CD4-positive, alpha-beta T cell treated with Interferon alpha-2 for 1 hour (primary cell): Measurements from ENCODE around the gene VWA8.

ENCODE experiments used
- DNase-seq, 2 donors: peaks; one replicate each; pipeline ENCODE4 v3.0.0-alpha.2; 2020 to 2022

Gene VWA8

DNA sequence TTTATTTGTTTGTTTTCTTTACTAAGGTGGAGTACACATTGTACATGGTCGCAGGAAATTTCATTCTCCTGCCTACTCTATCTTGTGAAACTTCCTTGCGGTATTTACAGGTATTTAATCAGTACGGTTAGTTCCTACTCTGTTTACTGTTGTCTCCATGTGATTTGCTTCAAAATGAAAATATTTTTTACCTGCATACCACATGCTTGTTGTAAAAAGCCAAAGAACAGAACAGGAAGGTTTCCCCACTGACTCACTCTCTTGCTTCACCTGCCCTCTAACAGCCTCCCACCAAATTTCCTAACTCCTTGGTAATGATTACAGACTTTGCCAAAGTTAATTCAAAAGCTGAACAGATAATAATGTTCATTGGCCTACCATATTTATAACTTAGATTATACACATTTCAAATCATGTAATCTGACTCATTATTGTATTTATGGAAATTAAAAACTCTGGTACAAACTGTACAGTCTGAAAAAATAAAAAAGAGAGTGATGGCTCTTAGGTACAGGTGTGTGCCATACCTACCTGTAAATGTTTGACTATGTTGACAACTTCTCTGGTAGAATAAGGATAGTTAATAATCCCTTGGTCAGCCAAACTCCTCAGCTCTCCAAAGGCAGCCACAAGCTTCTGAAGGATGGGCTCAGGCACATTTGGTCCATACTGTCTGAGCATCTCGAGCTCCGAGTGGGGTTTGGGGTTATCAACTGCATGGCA lies 239.9 kb downstream of the VWA8 start:
- DNase-seq: no peak

DNA sequence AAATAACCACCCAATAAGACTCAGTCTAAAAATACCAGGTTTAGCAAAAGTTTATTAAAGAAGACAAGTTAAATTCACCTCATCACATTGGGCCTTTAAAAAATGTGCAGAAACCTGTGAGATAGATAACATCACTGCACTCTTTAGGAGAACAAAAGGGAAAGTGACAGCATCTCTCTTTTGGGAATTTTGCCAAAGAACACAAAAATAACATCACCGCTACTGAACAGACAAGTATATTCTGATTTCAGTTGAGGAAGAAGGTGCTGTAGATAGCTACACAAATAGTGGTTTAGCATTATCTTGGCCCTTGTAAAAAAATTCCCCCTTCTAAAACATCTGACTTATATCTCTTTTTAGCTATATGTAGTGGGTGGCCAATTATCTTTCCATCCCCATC lies 244.7 kb downstream of the VWA8 start:
- DNase-seq: no peak

DNA sequence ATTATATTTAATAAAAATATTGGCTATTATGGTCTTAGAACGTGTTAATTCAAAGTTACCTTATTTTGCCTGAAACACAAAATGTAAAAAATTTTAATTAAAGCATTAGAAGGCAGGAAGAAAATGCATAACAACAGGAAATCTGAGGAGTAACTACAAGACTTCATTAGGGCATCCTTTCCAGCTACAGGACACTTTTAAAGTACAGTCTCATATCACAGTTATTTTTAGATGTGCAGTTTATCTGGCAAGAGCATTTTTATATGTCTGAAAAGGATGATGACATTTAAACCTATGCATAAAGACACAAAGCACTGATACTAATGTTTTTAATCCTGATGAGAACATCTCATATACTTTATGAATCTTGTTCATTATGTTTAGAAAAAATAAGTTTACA lies 247.5 kb downstream of the VWA8 start:
- DNase-seq: no peak

DNA sequence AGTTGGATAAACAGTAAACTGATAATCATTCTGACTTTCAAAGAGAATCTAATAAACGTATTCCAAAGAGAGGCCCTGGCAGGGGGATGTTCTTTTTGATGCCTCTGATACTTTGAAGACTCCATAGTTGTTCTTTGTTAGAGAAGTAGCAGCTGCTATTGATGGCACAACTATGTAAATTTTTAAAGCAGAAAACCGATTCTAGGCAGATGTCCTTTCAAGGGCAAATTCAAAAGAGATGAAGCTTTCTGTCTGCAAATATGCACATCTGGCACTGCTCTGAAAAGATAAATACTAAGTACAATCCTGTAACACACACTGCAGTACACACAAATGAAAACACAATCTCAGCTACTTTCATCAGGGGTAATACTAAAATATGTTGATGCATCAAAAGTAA lies 250.1 kb downstream of the VWA8 start:
- DNase-seq: no peak

DNA sequence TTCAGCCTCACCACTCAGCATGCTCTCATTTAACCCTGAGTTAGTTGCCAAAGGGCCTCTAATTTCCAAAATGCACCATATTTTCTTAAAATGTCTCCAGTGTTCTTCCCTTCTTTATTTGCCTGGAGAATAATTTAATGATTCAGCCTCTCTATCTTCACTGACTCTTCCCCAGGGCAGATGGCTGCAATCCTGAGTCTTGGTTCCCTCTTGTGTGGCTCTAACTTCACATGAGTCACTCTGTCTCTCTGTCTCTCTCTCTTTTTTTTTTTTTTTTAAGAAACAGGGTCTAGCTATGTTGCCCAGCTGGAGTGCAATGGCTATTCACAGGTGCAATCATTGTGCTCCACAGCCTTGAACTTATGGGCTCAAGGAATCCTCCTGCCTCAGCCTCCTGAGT lies 251.4 kb downstream of the VWA8 start:
- no peak for DNase-seq

DNA sequence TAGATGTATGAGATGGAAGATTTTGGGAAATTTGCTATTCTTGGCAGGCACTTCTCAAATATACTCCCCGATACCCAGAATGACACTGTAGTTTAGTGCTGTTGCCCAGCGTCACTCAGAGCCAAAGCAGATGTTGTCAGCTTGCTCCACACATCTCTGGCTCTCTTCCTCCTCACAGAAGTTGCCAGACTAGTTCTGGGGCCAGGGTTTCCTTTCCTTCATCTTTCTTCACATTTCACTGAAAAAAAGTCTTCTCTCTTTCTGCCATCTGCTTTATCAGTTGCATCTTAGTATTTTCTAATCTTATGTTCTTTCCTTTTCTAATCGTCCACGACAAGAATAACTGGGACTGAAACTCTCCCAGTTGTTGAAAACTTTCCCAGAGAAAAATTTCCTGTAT lies 252.2 kb downstream of the VWA8 start:
- no peak for DNase-seq

DNA sequence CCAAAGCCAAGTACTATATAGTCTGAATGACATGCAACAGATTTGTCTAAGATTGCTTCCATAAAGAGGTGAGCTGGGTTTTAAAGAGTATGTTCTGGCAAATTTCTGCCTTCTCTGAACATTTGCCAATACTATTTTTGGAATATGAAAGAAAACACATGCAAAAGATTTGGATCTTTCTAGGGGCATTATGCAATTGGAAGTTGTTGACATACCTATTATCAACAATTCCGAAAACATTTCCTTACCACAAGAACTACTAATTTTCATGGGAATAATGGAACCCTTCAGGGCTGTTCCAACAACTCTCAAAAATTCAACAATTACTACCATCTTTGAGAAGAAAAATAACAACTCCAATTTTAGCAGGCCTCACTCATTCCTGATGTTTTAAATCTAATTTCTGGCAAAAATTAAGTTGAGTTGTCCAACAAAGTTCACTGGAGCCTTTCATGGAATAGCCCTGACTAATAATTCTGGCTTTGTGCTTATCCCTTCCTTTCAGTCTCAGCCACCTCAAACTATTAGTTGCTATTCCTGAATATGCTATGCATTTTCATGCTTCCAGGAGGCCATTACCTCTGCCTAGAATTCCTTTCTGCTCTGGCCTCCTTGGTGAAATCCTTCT lies 253.6 kb downstream of the VWA8 start:
- DNase-seq: no peak

DNA sequence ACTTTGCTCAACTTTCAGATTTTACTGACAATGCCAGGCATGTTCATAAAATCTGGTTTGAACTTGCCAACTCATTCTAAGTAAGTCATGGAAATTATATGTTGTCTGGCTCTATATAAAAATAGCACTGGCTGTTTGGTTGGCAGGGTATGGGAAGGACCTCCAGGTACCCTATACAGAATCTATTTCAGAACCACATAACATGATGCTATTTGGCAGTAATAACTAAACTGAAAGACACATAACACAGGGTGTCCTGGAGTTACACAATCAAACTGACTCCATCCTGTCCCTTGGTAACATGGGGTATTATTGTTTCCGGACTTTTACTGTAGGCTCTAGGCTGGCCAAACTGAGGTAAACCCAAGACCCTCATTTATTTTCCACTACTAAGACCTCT lies 254.8 kb downstream of the VWA8 start:
- DNase-seq: no peak

DNA sequence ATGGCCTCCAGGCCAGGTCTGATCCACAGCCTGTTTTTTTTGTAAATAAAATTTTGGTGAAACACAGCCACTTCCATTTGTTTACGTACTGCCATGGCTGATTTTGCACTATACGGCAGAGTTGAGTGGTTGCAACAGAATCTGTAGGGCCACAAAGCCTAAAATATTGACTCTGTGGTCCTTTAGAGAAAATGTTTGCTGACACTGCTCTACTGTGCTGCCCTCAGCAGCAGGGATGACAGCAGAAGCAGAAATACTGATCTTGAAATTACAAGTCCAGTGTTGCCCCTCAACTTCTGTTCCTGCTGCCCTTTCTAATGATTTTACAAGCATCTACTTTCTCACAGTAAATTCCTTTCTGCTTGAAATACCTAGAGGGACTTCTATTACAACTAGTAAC lies 258.4 kb downstream of the VWA8 start:
- no peak for DNase-seq

DNA sequence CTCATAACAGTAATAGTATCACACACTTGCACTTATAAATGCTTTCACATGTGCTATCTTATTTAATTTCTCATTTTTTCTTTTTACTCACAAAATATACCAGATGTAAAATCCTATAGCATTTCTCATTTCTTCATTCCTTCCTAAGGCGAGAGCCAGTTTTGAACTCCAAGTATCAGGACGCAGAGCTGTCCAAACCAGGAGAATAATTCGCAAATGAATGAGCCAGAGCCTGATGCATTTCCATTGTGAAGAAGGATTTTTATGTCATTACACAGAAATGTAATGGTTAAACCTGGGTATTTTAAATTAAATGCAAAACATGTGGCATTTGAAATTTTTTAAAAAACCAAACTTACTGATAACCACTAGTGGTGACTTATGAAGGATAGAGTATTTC lies 259.2 kb downstream of the VWA8 start:
- no peak for DNase-seq

DNA sequence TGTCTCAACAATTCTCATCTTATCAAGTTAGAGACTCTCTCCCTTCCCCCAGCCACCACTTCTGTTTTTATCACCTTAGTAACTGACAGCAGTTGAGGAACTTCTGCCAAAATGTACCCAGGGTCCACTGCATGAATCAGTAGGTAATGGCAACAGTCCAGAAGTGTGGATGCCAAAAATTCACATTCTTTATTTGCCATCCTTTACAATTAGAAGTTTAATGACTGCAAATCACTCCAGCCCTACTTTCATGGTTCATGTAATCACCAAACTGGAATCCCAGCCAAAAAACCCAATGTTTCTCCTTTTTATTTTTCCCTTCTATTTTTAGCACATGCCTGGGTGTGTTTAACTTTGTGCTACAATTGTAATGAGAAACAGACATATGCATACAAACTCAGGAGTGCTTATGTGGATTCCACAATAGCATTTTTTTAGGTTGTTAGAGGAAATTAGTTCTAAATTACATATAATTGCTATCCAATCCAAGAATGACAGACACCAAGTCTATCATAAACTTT lies 260.1 kb downstream of the VWA8 start:
- DNase-seq: no peak

DNA sequence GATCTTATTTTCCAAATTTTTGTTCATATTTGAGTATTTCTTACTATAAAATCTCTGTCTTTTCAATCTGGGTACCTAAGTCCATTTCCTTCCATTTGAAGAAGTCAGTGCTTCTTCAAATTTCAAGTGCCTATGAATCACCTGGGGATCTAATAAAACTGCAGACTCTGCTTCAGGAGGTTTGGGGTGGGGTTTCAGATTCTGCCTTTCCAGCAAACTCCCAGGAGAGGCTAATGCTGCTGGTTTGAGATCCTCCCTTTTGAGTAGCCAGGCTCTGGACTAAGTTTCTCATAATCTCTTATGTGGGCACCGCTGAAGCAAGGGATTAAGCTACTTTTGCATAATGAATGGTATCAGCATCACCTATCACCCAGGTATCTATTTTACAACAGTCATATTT lies 261.1 kb downstream of the VWA8 start:
- no peak for DNase-seq

DNA sequence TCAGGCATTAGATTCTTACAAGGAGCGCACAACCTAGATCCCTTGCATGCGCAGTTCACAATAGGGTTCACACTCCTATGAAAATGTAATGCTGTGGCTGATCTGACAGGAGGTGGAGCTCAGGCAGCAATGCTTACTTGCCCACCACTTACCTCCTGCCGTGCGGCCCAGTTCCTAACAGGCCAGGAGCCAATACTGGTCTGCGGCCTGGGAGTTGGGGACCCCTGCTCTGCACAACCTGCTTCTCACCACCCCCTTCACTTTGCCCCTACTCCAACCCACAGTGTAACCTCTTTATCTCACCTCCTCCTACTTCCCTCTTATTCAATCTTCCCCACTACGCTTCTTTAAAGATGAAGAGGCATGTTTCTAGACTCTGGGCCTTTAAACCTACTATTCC lies 263.3 kb downstream of the VWA8 start:
- no peak for DNase-seq

DNA sequence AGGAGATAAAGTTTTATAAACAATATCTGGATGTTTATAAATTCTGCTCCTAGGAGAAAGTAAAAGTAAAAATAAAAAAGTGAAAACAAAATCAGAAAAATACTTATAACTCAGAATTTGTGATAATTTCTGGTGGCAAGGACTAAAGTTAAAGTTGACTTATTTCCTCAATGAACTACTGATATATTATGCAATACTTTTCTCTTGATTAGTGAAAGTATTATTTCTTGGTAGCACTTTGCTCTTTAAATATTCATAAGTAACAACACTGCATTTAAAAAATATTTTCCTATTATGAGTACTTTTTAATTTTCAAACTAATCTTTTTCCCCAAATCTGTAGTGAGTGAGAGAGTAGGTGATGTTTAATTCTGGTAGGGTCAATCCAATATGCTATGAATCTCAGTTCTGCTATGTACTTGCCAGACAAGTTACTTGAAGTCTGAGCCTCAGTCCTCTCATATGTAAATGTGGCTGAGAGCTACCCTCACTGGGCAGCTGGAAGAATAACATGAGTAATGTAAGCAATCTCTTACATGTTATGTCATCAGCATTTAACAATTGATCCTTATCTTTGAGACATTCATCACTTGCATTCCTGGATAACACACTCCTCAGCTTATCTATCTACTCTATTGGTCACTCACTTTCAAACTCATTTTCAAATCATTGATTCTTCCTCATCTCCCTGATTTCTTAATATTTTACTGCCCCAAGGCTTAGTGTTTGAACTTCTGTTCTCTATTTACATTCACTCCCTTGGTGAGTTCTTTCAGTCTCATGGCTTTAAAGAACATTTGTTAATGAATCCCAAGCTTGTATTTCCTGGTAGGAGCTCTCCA lies 264.5 kb downstream of the VWA8 start:
- DNase-seq: no peak

DNA sequence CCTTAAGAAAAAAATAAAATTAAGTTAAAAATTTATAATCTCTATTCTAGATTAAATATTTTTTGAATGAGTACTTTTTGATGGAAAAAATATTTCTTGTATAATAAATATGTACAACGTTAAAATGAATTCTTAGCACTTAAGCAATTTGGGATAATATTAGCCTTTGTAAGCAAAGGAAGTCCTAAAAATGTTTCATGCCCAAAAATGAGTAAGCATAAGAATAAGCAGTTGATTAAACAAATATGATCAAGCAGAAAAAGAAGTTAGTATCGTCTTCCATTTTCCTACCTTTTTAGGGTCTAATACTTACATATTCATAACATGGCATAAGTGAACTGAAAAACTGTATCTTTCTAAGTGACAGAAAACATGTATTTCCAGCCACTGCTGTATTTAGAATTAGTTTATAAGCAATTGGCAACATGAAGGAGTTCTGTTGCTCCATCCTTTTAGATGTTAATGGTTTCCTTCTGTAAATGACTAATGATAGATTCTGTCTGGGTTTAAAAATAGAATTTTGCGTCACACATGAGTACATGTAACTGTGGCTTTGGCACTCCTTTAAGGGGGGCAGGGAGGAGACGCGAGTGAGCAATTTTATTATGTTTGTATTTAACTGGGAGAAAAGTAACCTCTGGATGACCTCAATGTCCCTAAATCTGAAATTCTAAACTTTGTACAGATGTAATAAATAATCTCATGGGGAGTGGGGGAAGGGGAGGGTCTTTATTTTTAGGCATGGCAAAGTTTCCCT lies 266.2 kb downstream of the VWA8 start:
- DNase-seq: peak; percentile 0 to 5

DNA sequence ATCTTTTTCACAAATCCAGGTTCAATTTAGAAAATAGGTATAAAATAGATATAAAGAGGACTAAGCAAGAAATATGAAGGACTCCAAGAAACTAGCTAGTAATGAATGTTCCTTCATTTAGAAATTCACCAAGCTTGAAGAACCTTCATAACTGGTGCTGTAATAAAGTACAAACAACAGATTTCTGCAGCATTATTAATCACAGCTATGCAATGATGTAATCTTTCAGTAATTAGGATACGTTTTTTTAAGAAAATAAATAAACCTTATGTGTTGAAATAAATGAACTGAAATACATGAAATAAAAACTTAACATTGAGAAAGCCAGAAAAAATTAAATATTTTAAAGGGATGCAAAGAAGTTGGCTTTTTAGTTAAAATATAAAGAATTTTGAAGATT lies 267.5 kb downstream of the VWA8 start:
- DNase-seq: no peak

DNA sequence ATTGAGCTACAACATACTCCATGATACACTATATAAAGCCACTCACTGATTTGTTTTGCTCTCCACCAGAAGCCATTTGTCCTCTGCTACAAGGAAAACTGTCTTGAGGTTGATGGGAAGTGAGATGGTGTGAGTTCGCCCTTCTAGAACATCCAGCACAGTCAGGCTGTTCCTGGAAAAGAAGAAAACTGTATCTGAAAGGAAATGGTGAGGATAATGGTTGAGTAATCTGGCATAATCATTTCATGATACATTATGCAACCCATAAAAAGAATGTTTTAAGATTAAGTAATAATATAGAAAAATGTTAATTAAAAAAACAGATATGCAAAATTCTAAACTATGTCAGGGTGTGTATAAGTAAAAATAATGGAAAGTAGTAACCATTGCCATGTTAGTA lies 269.6 kb downstream of the VWA8 start:
- DNase-seq: no peak

DNA sequence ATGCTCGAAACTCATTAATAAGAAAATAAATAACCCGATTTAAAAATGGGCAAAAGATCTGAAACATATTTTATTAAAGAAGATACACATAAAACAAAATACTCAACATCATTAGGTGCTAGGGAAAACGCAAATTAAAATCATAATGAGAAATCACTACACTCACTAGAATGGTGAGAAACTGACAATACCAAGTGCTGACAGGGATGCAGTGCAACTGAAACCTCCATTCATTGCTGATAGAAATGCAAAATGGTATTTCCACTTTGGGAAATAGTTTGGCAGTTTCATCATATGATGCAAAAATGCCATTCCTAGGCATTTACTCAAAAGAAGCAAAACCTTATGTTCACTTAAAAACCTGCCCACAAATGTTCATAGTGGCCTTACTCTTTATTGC lies 278.1 kb downstream of the VWA8 start:
- no peak for DNase-seq

DNA sequence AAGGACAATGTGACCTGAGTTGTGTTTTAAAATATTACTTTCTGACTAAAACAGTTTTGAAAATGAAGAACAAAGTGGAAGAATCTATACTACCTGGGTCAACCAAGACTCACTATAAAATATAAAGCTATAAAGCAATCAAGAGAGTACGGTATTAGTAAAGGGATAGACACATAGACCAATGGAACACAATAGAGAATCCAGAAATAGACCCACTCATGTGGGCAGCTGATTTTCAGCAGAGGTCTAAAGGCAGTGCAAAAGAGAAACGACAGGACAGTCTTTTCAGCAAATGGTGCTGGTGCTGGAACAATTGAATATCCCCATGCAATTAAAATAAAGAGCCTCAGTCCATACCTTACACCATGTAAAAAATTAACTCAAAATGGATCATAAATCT lies 278.9 kb downstream of the VWA8 start:
- DNase-seq: no peak

DNA sequence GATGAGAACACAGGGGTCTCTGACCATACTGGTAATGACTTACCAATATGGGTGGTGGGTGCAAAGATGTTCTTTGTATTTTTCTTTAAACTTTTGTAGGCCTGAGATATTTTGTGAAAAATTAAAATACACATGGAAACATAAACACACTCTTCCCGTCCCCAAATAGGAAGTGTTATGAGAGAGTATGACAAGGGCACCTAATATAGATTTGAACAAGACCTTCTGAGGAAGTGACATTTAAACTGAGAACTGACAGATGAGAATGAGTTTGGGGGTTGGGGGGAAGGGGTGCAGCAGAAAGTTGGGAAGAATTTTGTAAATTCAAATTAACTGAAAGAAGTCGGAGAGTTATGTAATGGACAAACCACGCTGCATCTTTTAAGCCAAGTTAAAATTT lies 279.3 kb downstream of the VWA8 start:
- no peak for DNase-seq

DNA sequence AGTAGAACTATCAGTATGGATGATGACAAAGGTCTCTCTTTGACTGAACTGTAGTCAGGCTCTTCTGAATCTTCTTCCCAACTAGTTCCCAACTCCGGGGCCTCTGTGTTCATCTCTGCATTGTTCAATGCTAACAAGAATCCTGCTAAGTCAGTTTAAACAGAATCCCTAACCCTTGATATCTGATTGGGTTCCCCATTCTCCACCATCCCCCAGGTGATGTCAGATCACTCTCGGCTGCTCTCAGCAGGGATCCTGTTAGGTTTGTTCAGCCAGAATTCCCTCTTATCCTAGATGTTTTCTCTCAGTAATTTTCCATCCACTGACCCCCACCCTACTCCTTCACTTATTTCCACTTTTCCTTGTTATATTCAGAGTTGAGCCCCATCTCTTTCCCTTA lies 280.0 kb downstream of the VWA8 start:
- no peak for DNase-seq

DNA sequence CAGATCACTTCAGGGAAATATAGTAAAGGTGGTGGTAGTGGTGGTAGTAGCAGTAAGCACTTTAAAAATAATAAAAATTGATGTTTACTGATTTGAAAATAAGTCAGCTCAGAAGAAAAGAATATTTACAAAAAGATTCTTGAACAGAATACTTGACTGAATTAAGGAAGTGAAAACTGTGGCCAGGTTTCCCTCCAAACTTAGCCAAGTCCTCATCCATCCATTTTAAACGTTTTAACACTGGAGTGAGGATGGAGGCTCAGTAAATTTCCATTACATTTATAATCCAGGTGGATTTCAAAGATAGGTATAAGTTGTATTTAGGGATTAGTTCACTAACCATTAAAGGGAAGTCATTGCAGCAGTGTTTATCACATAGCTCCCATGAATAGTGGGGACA lies 282.1 kb downstream of the VWA8 start:
- DNase-seq: no peak

DNA sequence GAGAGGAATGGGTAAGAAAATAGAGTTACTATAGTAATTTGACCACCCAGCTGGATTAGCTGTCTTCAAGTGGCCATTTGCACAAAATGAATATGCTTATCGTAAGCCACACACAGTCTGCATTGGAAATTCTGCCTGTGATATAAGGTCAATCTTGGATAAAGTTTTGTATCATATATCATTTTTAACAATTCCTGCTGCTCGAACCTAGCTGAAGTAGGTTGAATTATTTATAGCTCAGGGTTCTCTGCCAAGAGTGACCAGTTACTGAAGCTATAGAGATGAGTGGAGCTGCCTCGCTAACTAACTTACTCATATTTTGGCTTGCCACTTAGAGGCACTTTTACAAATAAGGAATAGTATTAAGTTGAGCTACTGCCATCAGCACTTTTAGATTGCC lies 282.7 kb downstream of the VWA8 start:
- no peak for DNase-seq
